Uterus (tissue), 2 donors: Measurements from ENCODE around the gene TSPAN12.

Experiments used
- CTCF ChIP-seq, 4 experiments: fragments of 200-600 bp in 2 of 4; fragments of 450-650 bp in 2 of 4; sonication (generic) in 2 of 4; IDR thresholded peaks; one replicate each; pipeline ENCODE4 v1.5.1; 2016 to 2019; ENCODE audit warnings: antibody characterized with exemption in 4 of 4, mild to moderate bottlenecking in 2 of 4, moderate library complexity in 1 of 4
- POLR2A ChIP-seq, 2 donors: fragments of 450-650 bp; IDR thresholded peaks; one replicate each; pipeline ENCODE4 v1.6.1; 2016; ENCODE audit warnings: antibody characterized with exemption in 2 of 2, mild to moderate bottlenecking in 1 of 2, moderate library complexity in 1 of 2

DNA sequence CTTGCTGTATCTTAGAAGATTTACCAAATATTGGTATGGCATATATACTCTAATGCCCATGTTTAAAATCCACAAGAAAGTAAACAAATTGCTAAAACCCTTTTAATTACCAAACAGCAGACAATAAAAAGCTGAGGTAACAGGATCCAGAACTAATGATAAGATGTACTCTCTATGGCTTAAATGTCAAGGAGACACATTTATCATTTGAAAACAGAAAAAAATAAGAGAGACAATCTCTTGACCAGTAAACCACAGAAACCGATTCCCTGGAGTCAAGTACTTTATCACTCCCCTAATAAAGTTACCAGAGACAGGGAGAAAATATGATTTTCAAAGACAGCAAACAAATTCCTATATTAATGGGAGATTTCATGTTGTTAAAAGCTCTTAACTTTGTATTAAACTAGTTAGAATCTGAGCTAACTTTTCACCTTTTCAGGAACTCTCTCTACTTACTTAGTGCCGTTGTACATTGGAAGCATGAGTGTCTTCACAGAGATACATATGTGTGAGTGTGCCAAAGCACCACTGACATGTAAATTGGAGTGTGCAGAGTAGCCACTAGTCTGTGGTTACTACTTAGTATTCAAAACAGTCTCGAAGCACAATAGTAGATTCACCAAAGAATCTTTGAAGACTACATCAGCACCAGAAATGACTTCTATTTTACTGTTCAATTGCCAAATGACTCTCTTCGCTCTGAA is 44.2 kb downstream of the TSPAN12 start:
- no peak for TF ChIP-seq CTCF (IDR thresholded peaks at IDR 0.05)
- TF ChIP-seq POLR2A (IDR thresholded peaks at IDR 0.05): no peak
